ENCODE data around the gene NTN1.

DNA sequence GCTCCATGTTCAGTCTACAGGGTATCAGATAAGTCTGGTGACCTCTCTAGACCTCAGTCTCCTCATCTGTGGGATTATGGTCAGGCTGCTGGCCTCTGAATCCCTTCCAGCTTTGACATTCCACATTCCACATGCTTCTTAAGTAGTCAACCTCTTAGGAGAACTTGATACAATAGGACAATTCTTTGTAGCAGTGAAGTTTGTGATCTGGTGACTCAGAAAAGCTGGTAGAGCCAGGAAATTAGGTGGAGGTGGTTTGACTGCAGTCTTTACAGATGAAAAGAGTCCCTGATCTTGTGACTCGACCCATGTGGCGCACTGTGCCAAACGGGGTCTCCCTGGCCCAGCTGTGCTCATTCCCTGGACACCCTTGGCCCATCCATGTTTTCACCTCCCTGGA lies 147.8 kb downstream of the NTN1 start:
- no peak for TF ChIP-seq POLR2A (IDR thresholded peaks at IDR 0.05)
- no peak for TF ChIP-seq CTCF (IDR thresholded peaks at IDR 0.05)

Measured in ovary (tissue), 3 donors.